ENCODE results near the gene ESRRB. TPM values are rescaled to one million over a fixed set of nuclear protein-coding genes. Genes with fewer than 3 reads are reported as not detected.

ESRRB gene
- total RNA-seq, 1 donor from 2014 or later: 8.7 TPM

Other genes with a start within 250 kb of the ESRRB start
- gene GPATCH2L, start 224.2 kb upstream of the ESRRB start, total RNA-seq: 33.2 TPM

Data from cardiac septum (tissue), 1 donor.